ENCODE measurements around the gene ZNF320.
"Not testable (repeated sequence)": the region's sequence is repeated elsewhere in the genome, so short reads cannot be mapped to it uniquely, and the experiment has no call there.

ZNF320 gene

DNA sequence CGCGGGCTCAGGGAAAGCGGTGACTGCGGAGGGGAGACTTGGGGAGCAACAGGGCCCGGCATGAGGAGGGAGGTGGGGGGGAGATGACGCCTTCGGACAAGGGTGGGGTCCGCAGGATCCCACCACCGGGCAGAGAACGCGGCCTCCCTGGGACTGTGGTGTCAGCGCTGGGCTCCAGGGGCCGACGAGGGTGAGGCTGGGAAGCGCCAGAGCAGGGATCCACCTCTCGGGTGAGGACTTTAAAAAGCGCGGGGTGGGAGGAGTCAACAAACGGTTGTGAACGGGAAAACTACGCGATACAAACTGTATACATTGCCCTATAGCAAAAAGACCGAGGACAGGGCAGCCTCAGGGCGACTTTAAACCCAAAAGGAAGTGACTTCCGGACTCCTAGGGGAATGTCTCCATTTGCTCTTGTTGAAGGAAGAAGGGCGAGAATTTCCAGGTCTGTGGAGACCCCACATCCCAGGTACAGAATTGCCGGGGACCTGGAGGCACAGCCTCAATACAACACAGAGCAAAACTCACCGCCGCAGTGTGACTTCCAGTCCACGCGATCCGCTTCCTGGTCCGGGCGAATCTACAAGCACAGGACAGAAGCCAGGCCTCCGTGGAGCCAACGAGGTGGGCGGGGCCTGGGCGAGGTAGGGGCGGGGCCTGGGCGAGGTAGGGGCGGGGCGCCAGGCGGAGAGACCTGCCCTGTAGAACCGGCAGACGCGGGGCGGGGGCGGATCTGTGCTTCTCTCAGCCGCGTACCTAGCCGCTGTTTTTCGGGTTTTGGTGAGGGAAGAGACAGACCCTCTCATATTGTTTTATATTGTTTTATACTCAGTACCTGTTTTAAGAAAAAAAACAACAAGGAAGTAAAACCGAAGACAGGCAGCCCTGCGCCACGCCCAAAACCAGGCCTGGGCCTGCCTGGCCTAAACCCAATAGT, 25.7 kb upstream of the ZNF320 start, which contains the start of gene ZNF888:
Gene ZNF888, minus strand, starts transcription at position 588 of the 937 bp plus-strand sequence. CDS start 5,555 bp downstream, outside the sequence.
- peak; percentile 88 for DNase-seq (ENCODE audit: low spot score)

DNA sequence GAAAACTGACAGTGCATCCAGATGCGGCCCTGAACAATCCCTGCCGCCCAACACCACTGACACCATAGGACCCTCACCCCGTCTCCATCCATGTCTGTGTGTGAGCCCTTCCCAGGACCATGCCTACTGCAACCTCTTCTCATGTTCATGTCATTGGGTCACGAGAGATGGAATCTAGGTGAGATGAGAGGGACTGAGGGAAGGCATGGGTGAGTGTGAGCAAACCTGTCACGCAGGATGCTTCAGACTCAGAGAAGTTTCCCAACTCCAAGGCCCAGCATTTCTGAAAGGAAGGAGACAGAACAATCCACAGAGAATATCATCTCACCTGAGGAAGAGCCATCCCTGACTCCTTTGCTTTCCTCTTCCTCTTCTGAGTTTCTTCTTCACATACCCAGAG, 20.1 kb upstream of the ZNF320 start:
- DNase-seq (ENCODE audit: low spot score): no peak

DNA sequence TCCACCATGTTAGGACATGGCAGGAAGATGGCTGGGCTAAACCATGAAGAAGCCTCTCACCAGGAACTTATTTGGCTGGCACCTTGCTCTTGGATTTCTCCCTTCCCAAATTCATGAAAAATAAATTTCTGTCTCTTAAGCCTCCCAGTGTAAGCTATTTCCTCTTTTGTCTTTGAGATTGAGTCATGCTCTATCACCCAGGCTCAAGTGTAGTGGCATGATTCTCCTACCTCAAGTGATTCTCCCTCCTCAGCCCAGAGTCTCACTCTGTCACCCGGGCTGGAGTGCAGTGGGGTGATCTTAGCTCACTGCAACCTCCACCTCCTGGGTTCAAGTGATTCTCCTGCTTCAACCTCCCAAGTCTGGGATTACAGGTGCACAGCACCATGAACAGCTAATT, 13.2 kb upstream of the ZNF320 start:
- DNase-seq (ENCODE audit: low spot score): no peak

DNA sequence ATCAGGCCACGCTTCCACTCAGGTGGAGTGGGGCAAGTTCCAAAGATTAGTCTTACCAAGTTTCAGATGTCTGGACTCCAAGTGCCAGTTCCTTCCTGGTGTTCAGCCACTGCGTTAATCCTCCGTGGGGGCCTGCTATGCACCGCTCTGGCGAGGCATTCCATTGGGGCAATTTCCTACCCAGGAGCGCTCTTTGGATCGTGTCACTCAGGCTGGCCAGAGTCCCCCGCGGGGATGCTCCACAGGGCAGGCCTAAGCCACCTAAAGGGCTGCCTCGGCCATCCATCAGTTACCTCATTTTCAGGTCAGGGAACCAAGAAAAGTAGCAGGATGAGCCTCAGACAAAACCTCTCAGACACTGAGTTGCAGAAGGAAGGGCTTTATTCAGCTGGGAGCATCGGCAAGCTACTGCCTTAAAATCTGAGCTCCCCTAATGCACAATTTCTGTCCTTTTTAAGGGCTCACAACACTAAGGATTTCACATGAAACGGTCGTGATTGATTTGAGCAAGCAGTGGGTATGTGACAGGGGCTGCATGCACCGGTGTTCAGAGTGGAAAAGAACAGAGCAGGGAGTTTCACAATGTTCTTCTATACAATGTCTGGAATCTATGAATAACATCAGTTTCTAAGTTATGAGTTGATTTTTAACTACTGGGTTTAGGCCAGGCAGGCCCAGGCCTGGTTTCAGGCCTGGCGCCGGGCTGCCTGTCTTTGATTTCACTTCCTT, 6.8 kb upstream of the ZNF320 start:
- not testable (repeated sequence) for DNase-seq (ENCODE audit: low spot score)

DNA sequence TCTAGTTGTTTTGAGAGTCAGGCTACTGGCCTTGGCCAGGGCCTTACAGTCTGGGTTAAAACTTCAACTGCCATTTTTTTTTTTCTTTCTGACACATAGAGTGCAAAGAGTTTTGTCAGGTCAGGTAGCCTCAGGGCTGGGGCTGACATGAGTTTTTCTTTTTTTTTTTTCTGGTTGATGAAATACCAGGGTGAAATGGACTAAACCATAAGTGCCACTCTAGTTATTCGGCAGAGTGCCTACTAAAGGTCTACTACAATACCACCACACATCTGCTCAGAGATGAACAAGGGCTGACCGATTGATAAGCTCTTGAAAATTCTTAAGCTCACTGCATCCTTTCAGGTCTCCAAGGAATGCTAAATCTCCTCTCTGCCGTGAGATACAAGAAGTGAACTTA, 4.4 kb upstream of the ZNF320 start:
- no peak for DNase-seq (ENCODE audit: low spot score)

DNA sequence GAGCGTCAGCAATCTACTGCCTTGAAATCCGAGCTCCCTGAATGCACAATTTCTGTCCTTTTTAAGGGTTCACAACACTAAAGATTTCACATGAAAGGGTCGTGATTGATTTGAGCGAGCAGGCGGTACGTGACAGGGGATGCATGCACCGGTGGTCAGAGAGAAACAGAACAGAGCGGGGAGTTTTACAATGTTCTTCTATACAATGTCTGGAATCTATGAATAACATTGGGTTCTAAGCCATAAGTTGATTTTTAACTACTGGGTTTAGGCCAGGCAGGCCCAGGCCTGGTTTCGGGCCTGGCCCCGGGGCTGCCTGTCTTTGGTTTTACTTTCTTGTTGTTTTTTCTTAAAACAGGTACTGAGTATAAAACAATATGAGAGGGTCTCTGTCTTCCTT, 1.2 kb upstream of the ZNF320 start:
- not testable (repeated sequence) for DNase-seq (ENCODE audit: low spot score)

DNA sequence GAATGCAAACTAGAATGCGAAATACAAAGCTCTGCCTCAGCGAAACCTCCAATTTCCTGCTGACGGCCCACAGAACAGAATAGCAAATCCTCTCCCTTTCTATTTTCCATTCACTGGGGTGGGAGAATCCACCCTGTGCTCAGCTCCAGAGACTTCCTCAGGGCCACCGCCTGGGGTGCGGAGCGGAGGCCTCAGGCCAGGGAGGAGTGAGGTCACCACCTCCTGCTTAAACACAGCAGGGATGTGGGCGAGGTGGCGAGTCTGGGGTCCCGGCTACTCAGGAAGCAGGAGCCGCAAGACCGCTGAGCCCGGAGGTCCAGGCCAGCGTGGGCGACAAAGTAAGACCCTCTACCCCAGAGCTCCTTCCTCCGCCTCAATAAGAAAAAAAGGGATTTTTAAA, 666 bp upstream of the ZNF320 start:
- no peak for DNase-seq (ENCODE audit: low spot score)

DNA sequence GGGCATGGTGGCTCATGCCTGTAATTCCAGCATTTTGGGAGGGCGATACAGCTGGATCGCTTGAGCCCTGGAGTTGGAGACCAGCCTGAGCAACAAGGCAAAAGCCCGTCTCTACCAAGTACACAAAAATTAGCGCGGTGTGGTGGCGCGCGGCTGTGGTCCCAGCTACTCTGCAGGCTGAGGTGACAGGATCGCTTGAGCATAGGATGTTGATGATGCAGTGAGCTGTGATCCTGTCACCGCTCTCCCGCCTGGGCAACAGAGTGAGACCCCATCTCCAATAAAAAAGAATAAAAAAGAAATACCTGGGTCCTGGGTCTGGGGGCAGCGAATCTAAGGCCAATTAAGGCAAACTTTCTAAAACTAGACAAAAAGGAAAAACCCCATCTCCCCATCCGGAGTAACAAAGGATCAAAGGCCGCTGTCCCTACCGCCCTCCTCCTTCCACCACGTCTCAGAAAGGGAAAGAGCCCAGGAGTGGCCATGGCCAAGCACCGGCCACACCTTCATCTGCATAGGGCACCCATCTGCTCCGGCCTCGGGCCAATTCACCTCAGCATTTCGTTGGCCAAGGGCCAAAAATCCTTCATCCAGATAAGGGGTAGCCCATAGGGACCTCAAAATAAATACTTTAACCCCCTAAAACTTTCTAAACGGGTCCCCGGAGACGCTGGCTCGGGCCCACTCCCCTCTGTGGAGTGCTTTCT, 851 bp downstream of the ZNF320 start:
- no peak for DNase-seq (ENCODE audit: low spot score)

DNA sequence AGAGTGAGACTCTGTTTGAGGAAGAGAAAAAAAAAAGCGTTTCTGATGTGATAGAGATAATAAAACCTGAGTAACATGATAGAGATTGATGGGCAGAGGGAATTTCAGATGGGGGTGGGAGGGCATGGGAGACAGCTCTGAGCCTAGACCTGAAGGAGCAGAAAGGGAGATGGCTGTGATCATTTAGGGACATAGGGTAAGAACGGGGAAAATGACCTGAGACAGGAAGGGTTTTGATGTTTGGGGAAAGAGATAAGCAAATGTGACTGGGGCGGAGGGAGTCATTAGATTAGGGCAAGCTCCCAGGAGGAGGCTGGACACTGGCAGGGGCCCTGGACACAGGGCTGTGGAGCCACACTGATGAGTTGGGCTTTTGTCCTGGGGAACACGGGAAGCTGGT, 6.1 kb downstream of the ZNF320 start:
- no peak for DNase-seq (ENCODE audit: low spot score)

DNA sequence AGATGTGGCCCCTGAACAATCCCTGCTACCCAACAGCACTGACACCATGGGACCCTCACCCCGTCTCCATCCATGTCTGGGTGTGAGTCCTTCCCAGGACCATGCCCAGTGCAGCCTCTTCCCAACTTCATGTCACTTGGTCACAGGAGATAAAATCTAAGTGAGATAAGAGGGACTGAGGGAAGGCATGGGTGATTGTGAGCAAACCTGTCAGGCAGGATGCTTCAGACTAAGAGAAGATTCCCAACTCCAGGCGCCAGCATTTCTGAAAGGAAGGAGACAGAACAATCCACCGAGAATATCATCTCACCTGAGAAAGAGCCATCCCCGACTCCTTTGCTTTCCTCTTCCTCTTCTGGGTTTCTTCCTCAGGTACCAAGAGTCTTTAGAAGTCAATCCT, 7.5 kb downstream of the ZNF320 start:
- DNase-seq (ENCODE audit: low spot score): no peak

DNA sequence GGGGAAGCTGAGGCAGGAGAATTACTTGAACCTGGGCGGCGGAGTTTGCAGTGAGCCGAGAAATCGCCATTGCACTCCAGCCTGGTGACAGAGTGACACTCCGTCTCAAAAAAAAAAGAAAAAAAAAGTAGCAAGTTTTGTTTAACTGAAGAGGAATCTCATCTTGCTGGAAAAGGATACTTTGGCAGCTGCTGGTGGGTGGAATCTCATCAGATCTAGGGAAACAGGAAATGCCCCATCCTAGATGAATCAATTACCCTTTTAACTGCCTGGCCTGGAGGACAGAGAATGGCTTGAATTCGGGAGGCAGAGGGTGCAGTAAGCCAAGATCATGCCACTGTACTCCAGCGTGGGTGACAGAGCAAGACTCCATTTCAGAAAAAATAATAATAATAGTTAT, 8.4 kb downstream of the ZNF320 start:
- DNase-seq (ENCODE audit: low spot score): no peak

DNA sequence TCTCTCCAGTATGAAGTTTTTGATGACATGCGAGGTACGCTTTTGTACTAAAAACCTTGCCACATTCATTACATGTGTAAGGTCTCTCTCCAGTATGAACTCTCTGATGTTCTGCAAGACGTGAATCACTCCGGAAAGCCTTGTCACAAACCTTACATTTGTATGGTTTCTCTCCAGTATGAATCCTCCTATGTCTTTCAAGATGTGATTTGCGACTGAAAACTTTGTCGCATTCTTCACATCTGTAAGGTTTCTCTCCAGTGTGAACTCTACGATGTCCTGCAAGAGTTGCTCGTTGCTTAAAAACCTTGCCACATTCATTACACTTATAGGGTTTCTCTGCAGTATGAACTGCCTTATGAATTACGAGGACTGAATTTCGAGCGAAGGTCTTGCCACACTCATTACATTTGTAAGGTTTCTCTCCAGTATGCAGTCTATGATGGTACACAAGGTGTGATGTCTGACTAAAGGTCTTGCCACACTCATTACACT, 16.5 kb downstream of the ZNF320 start:
- no peak for DNase-seq (ENCODE audit: low spot score)

DNA sequence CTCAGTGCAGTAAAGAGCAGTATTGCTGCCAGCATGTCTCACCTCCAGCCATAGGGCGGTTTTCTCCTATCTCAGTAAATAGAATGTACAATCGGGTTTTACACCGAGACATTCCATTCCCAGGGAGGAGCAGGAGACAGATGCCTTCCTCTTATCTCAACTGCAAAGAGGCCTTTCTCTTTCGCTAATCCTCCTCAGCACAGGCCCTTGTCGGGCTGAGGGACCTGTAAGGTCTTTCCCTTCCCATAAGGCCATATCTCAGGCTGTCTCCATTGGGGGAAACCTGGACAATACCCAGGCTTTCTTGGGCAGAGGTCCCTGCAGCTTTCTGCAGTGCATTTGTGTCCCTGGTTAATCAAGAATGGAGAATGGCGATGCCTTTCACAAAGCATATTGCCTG, 24.4 kb downstream of the ZNF320 start:
- DNase-seq (ENCODE audit: low spot score): not testable (repeated sequence)

DNA sequence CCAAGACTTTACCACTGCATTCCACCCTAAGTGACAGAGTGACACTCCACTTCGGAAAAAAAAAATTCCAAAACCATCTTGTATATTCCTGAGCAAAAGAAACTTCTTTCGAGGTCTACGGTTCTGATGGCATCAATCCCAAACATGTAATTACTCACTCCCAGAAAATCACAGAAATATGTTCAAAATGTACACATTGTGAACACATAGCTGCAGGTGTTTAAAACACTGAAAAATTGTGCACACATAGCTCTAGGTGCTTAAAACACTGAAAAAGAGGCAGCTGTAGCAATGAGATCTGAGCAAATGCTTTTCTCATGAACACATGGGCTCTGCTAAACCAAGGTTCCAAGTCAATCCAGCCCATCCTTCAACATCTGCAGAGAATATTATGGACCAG, 26.0 kb downstream of the ZNF320 start:
- no peak for DNase-seq (ENCODE audit: low spot score)

DNA sequence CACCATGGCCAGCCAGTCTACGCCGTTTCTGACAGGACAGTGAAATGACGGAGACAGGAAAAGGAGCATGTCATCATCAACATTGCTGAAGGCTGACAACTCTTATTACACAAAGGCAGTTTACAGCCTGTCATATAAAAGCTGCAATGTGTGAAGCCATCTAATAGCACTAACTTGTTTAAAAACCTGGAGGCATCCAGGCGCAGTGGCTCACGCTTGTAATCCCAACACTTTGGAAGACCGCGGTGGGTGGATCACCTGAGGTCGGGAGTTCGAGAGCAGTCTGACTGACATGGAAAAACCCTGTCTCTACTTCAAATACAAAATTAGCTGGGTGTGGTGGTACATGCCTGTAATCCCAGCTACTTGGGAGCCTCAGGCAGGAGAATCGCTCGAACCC, 29.4 kb downstream of the ZNF320 start:
- not testable (repeated sequence) for DNase-seq (ENCODE audit: low spot score)

DNA sequence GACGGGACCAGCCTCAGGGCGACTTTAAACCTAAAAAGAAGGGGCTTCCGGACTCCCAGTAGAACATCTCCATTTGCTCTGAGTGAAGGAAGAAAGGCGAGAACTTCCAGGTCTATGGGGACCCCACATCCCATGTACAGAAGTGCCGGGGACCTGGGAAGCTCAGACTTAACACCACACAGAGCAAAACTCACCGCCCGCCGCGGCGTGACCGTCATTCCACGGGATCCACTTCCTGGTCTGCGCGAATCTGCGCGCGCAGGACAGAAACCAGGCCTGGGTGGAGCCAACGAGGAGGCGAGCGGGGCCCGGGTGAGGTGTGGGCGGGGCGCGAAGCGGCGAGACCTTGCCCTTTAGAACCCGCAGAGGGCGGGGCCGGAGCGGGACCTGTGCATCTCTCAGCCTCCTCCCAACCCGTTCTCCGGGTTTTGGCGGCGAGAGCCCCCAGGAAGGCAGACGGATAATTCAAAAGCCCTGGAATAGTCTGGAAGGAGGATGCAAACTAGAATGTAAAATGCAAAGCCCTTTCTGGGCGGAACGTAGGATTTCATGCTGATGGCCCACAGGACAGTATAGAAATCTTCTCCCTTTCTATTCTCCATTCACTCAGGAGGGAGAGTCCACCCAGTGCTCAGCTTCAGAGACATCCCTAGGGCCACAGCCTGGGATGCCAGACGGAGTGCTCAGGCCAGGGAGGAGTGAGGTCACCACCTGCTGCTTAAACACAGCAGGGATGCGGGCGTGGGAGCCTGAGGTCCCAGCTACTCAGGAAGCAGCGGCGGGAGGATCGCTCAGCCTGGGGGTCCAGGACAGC, 39.9 kb downstream of the ZNF320 start, which contains the start of gene ZNF468:
Gene ZNF468, minus strand, starts transcription at position 242 of the 814 bp plus-strand sequence. CDS start 3,347 bp downstream, outside the sequence.
- DNase-seq (ENCODE audit: low spot score): peak; percentile 74

DNA sequence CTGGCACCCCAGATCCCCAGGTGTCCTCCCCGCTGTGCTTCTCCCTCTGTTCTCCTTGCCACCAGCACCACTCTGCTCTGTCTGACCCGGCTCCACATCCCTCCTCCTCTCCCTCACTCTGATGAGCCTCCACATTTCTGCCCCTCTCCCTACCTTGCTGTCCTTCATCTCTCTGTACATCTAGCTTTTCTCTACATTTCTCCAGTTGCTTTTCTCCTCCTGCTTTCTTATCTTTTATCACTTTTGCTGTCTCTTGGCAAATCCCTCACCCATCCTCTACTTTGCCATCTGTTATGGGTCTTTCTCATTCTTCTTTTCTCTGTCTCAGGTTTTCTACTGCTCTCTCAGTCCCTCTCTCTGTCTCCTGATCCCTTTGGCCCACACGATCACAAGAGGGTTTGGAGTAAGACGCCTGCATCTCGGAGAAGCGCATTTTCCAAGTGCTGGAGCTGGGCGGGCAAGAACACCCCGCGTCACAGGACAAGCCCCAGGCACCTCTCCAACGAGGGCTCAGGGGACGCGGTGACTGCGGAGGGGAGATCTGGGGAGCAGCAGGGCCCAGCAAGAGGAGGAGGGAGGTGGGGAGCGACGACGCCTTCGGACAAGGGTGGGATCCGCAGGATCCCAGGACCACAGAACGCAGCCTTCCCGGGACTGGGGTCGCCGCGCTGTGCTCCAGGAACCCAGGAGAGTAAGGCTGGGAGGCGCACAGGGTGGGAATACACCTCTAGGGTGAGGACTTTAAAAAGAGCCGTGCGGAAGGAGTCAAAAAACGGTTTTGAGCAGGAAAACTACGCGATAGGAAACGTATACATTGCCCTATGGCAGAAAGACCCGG, 40.7 kb downstream of the ZNF320 start:
- not testable (repeated sequence) for DNase-seq (ENCODE audit: low spot score)

Data from NAMALWA (cell line).